Measurements from ENCODE around the gene NCAPD2.
A peak's percentile ranks its signal among the peaks of the same experiment; 100 is the strongest.

The NCAPD2 gene

DNA sequence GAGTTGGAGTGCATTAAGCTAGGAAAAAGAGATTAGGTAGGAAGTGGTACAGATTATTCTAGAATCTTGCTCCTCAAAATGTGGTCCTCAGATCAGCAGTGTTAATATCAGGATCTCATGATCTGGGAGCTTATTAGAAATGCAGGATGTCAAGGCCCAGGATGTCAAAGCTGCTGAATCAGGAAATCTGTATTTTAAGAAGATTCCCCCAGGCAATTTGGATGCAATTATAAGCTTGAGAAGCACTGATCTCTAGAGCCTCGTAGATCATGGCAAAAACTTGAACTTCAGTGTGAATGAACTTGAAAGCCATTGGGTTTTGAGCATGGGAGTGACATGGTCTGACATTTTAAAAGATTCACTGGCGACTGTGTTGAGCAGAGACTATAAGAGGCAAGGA lies 6.6 kb downstream of the NCAPD2 start:
- no peak for DNase-seq

DNA sequence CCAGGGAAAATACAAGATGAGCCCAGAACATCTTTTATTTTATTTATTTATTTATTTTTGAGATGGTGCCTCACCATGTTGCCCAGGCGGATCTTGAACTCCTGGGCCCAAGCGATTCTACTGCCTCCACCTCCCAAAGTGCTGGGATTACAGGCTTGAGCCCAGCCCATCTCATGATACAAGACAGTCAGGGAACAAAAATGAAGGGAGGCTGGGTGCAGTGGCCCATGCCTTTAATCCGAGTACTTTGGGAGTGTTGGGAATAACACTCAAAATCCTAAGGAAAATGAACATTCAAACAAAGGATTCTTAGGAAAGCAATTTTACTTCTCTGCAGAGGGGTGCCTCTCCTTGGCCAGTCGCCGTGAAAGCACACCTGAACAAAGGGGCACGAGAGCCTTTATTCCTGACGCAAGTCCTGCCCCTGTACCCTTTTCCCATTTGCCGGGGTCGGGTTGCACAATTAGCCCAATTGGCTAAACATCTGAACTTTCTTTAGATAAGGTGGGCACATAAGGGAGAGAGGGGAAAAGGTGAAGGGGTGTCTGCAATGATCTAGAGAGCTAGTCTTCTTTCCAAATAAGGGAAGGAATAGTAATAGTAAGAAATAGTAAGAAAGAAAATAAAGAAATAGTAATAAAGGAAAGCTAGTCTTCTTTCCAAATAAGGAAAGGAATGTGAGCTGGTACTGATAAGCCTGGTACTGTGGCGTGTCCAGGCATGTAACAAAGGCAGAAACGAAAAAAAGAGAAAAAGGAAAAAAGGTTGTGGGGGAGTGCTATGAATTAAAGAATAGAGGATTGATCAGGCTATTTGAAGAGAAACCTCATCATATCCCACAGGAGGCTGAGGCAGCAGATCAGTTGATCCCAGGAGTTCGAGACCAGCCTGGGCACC lies 13.4 kb downstream of the NCAPD2 start:
- DNase-seq, result no peak

GRCh38 chr12:6508087-6508486 lies 14.2 kb downstream of the NCAPD2 start:
- no peak for DNase-seq

DNA sequence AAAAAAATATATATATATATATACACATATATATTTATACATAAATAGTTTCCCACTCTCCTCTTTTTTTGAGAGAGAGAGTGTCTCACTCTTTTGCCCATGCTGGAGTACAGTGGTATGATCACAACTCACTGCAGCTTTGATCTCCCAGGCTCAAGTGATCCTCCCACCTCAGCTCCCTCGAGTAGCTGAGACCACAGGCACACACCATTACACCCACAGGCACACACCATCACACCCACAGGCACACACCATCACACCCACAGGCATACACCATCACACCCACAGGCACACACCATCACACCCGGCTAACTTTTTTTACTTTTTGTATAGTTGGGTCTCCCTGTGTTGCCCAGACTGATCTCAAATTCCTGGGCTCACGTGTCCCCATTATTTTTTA lies 26.3 kb downstream of the NCAPD2 start:
- no peak for DNase-seq

DNA sequence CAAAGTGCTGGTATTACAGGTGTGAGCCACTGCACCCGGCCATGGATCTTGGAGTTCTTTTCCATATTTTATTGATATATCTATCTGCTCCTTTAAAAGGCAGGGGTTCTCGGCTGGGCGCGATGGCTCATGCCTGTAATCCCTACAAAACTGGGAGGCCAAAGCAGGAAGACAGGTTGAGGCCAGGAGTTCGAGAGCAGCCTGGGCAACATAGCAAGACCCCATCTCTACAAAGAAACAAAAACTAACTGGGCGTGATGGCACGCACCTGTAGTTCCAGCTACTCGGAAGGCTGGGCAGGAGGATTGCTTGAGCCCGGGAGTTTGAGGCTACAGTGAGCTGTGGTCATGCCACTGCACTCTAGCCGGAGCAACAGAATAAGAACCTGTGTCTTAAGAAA lies 28.3 kb downstream of the NCAPD2 start:
- no peak for DNase-seq

DNA sequence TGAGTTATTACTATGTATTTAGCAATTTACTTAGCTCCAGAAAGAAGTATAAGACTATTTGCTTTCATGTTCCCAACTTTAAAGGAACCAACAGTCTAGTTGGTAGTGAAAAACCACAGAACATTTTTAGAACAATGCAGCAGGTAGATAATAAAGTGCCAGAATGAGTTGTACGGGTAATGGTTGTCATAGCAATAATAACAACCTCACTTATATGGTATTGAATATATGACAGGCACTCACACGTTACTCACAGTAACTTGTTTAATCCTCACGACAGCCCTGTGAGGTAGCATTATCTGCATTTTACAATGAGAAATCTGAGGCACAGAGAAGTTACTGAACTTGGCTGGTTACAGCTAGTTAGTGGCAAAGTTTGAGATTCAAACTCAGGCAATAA lies 29.8 kb downstream of the NCAPD2 start:
- no peak for DNase-seq

- DNase-seq, result no peak
Measured at GRCh38 chr12:6524648-6525047, 30.7 kb downstream of the NCAPD2 start.

GRCh38 chr12:6526201-6526600 lies 32.3 kb downstream of the NCAPD2 start:
- no peak for DNase-seq

DNA sequence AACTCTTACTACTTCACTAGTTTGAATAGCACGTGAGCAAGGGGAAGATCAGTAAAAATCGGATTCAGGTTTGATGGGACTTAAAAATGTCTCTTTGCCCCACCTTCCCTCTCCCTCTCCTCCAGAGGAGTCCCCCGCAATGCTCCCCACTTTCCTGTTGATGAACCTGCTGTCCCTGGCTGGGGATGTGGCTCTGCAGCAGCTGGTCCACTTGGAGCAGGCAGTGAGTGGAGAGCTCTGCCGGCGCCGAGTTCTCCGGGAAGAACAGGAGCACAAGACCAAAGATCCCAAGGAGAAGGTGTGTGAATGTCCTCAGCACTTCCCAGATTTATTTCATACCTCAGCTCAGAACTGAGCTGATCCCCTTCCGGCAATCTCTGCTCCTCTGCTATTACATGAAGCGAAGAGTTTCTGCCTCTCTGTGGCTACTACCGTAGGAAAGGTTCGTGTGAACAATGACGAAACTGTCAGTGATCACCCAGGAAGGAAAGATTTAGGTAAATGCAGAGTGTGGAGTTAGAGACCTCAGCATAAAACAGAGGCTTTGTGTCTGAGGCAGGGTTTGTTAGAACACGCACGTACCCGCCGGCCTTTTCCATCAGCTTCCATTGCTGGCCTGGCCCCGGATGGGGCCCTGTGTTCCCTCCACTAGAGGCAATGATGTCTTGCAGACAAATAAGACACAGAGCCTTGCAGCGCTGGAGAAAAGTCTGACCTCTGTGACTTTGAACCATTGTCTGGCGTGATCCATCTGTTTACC lies 33.0 kb downstream of the NCAPD2 start:
- DNase-seq, result no peak

DNA sequence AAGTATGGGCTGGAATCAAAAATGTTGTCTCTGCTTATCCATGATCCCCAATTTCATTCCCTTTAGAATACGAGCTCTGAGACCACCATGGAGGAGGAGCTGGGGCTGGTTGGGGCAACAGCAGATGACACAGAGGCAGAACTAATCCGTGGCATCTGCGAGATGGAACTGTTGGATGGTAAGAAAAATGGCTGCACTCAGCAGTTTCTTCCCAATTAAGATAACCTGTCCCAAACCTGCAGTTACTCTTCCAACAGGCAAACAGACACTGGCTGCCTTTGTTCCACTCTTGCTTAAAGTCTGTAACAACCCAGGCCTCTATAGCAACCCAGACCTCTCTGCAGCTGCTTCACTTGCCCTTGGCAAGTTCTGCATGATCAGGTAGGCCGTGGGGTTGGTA lies 33.8 kb downstream of the NCAPD2 start:
- DNase-seq, result no peak

DNA sequence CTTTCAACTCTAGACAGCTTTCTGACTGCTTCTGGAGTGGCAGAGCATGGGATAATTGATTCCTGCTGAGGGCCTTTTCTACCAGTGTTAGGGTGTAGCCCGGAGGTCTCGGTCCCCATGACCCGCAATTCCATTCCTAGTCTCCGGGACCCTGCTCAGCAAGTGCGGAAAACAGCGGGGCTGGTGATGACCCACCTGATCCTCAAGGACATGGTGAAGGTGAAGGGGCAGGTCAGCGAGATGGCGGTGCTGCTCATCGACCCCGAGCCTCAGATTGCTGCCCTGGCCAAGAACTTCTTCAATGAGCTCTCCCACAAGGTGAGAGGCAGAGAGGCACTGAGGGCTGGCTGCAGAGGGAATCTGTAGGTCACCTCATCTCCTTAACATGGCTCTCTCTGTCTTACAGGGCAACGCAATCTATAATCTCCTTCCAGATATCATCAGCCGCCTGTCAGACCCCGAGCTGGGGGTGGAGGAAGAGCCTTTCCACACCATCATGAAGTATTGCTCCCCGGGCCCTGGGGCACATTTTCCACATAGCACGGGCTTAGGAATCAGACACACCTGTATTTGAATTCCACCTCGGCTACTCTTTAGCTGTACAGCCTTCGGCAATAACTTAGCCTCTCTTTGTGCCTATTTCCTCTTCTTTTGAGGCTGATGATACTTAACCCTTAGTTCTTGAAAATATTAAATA lies 34.8 kb downstream of the NCAPD2 start:
- no peak for DNase-seq

DNA sequence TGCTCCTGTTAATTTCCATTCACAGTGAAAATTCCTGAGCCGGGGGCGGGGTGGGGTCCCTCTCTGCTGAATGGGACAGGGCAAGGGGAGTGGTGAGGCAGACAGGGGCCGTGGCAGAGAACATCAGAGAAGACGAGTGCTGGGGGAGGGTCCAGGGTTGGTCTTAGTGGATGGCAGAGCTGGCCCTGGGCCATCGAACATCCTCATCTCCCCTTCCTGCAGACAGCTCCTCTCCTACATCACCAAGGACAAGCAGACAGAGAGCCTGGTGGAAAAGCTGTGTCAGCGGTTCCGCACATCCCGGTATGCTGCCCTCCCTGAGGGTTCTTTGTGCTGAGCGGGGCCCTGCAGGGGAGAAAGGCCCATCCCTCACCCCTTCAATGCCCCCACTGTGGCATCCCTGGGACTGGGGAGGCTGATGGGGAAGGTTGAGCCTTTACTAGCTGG lies 35.4 kb downstream of the NCAPD2 start:
- DNase-seq, result no peak

- DNase-seq, result no peak
Measured at GRCh38 chr12:6530576-6531260, 36.8 kb downstream of the NCAPD2 start.

- DNase-seq, result peak; percentile 70
Measured at GRCh38 chr12:6532051-6532926, 38.4 kb downstream of the NCAPD2 start.

GRCh38 chr12:6532927-6533652 lies 39.2 kb downstream of the NCAPD2 start:
- DNase-seq, result peak; percentile 88

DNA sequence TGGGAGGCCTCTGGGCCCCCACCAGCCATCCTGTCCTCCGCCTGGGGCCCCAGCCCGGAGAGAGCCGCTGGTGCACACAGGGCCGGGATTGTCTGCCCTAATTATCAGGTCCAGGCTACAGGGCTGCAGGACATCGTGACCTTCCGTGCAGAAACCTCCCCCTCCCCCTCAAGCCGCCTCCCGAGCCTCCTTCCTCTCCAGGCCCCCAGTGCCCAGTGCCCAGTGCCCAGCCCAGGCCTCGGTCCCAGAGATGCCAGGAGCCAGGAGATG lies 39.7 kb downstream of the NCAPD2 start:
- DNase-seq, result peak; percentile 92

DNA sequence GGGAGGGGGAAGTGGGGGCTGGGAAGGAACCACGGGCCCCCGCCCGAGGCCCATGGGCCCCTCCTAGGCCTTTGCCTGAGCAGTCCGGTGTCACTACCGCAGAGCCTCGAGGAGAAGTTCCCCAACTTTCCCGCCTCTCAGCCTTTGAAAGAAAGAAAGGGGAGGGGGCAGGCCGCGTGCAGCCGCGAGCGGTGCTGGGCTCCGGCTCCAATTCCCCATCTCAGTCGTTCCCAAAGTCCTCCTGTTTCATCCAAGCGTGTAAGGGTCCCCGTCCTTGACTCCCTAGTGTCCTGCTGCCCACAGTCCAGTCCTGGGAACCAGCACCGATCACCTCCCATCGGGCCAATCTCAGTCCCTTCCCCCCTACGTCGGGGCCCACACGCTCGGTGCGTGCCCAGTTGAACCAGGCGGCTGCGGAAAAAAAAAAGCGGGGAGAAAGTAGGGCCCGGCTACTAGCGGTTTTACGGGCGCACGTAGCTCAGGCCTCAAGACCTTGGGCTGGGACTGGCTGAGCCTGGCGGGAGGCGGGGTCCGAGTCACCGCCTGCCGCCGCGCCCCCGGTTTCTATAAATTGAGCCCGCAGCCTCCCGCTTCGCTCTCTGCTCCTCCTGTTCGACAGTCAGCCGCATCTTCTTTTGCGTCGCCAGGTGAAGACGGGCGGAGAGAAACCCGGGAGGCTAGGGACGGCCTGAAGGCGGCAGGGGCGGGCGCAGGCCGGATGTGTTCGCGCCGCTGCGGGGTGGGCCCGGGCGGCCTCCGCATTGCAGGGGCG lies 40.2 kb downstream of the NCAPD2 start, which contains the start of gene GAPDH:
Gene GAPDH (plus strand): TSS at position 595 of the 772 bp plus-strand sequence. CDS start 316 bp downstream, outside the sequence.
- peak; percentile 97 for DNase-seq

DNA sequence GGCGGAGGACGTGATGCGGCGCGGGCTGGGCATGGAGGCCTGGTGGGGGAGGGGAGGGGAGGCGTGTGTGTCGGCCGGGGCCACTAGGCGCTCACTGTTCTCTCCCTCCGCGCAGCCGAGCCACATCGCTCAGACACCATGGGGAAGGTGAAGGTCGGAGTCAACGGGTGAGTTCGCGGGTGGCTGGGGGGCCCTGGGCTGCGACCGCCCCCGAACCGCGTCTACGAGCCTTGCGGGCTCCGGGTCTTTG lies 40.7 kb downstream of the NCAPD2 start:
- no peak for DNase-seq

- DNase-seq, result peak; percentile 70
Measured at GRCh38 chr12:6534945-6535696, 41.2 kb downstream of the NCAPD2 start.

GRCh38 chr12:6535697-6535946 lies 41.7 kb downstream of the NCAPD2 start:
- no peak for DNase-seq

All from left hindlimb (tissue), 1 donor.